H1 (cell line): ENCODE measurements around the gene SLC25A48. TPM values are rescaled to one million over a fixed set of nuclear protein-coding genes. Genes with fewer than 3 reads are reported as not detected.

Experiments
- CBX8 ChIP-seq: fragments of 300-800, 300-1000 bp; sonication (generic); IDR thresholded peaks from 2 replicates; pipeline ENCODE4 v1.7.1; 2016; ENCODE audit warnings: low read depth, low read length, borderline replicate concordance
- NANOG ChIP-seq: IDR thresholded peaks from 2 replicates; pipeline ENCODE4 v1.6.1; 2011; ENCODE audit warnings: low read length, low read depth, mild to moderate bottlenecking, inconsistent platforms; ENCODE audit not compliant: insufficient read depth, poor library complexity, severe bottlenecking
- RBBP5 ChIP-seq: IDR thresholded peaks from 2 replicates; pipeline ENCODE4 v1.7.1; 2012; ENCODE audit warnings: low read depth, mild to moderate bottlenecking, inconsistent platforms, low read length, moderate library complexity, borderline replicate concordance
- RNF2 ChIP-seq: fragments of 200-900, 300-1000 bp; sonication (generic); IDR thresholded peaks from 2 replicates; pipeline ENCODE4 v1.7.1; 2016; ENCODE audit warnings: borderline replicate concordance, low read depth, mild to moderate bottlenecking, antibody characterized with exemption, low read length; ENCODE audit not compliant: poor library complexity, severe bottlenecking; ENCODE audit errors: missing control alignments
- SP2 ChIP-seq: IDR thresholded peaks from 2 replicates; pipeline ENCODE4 v1.6.1; 2012; ENCODE audit warnings: mild to moderate bottlenecking, low read length, inconsistent platforms
- SP4 ChIP-seq: IDR thresholded peaks from 2 replicates; pipeline ENCODE4 v1.6.1; 2012; ENCODE audit warnings: low read length, inconsistent platforms
- SUZ12 ChIP-seq: fragments of 200-600 bp; sonication (generic); IDR thresholded peaks from 2 replicates; pipeline ENCODE4 v1.6.1; 2012; ENCODE audit warnings: mild to moderate bottlenecking, inconsistent platforms, low read length, moderate library complexity, mixed read lengths
- TCF12 ChIP-seq: IDR thresholded peaks from 2 replicates; pipeline ENCODE4 v1.6.1; 2011; ENCODE audit warnings: low read depth, mild to moderate bottlenecking, low read length
- polyA plus RNA-seq, 7 experiments: library from polyadenylated mRNA; depleted of rRNA in 3 of 7; stranded (reverse) in 5 of 7; unstranded in 2 of 7; fragments of >200 nt in 5 of 7; fragments of 200-250 nt in 2 of 7; gene quantifications; 1 replicate in 5 of 7; 2 replicates in 1 of 7; 4 replicates in 1 of 7; pipeline versions ENCODE4 v1.2.1 to v1.2.3, GENCODE V29; 2011 to 2013; ENCODE audit warnings: missing spikeins in 2 of 7, mixed read lengths in 2 of 7
- total RNA-seq: library from RNA; stranded (reverse); fragmentation: NEBNext Ultra II Directional; extraction: Animal tissue kit (Norgen Biotek cat#: 25700); gene quantifications from 2 replicates; pipeline ENCODE4 v1.2.1, GENCODE V29; 2021
- TF ChIP-seq, protein P1 (sequence below): fragments of 300-600 bp; sonication (generic); IDR thresholded peaks from 2 replicates; pipeline ENCODE4 v1.7.1; 2012; ENCODE audit warnings: low read length, moderate library complexity, mild to moderate bottlenecking, inconsistent platforms; ENCODE audit not compliant: insufficient replicate concordance

The SLC25A48 gene
- total and polyA plus RNA-seq, 2 of the 8 experiments (the other 6 are each of a cell fraction or from before 2014, with no cell fraction given) = 1.3 to 1.8 TPM

DNA sequence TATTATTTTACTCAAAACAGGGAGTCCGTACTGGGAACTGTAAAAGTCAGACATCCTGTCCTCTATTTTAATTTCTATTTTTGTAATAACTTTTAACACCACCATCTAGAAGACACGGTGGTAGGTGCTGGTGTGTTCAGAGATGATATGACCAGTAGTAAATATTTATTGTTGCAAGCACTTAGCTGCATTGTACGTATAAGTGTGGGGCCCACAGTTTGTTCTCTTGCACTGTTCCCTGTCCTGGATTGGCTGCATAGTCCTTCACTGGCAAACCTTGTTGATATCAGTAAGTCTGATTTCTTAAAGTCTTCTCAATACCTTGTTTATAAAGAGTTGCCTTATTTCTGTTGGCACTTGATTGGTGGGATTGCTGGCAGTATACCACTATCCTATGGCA is 85.7 kb downstream of the SLC25A48 start (continued):
- TF ChIP-seq, protein P1, sequence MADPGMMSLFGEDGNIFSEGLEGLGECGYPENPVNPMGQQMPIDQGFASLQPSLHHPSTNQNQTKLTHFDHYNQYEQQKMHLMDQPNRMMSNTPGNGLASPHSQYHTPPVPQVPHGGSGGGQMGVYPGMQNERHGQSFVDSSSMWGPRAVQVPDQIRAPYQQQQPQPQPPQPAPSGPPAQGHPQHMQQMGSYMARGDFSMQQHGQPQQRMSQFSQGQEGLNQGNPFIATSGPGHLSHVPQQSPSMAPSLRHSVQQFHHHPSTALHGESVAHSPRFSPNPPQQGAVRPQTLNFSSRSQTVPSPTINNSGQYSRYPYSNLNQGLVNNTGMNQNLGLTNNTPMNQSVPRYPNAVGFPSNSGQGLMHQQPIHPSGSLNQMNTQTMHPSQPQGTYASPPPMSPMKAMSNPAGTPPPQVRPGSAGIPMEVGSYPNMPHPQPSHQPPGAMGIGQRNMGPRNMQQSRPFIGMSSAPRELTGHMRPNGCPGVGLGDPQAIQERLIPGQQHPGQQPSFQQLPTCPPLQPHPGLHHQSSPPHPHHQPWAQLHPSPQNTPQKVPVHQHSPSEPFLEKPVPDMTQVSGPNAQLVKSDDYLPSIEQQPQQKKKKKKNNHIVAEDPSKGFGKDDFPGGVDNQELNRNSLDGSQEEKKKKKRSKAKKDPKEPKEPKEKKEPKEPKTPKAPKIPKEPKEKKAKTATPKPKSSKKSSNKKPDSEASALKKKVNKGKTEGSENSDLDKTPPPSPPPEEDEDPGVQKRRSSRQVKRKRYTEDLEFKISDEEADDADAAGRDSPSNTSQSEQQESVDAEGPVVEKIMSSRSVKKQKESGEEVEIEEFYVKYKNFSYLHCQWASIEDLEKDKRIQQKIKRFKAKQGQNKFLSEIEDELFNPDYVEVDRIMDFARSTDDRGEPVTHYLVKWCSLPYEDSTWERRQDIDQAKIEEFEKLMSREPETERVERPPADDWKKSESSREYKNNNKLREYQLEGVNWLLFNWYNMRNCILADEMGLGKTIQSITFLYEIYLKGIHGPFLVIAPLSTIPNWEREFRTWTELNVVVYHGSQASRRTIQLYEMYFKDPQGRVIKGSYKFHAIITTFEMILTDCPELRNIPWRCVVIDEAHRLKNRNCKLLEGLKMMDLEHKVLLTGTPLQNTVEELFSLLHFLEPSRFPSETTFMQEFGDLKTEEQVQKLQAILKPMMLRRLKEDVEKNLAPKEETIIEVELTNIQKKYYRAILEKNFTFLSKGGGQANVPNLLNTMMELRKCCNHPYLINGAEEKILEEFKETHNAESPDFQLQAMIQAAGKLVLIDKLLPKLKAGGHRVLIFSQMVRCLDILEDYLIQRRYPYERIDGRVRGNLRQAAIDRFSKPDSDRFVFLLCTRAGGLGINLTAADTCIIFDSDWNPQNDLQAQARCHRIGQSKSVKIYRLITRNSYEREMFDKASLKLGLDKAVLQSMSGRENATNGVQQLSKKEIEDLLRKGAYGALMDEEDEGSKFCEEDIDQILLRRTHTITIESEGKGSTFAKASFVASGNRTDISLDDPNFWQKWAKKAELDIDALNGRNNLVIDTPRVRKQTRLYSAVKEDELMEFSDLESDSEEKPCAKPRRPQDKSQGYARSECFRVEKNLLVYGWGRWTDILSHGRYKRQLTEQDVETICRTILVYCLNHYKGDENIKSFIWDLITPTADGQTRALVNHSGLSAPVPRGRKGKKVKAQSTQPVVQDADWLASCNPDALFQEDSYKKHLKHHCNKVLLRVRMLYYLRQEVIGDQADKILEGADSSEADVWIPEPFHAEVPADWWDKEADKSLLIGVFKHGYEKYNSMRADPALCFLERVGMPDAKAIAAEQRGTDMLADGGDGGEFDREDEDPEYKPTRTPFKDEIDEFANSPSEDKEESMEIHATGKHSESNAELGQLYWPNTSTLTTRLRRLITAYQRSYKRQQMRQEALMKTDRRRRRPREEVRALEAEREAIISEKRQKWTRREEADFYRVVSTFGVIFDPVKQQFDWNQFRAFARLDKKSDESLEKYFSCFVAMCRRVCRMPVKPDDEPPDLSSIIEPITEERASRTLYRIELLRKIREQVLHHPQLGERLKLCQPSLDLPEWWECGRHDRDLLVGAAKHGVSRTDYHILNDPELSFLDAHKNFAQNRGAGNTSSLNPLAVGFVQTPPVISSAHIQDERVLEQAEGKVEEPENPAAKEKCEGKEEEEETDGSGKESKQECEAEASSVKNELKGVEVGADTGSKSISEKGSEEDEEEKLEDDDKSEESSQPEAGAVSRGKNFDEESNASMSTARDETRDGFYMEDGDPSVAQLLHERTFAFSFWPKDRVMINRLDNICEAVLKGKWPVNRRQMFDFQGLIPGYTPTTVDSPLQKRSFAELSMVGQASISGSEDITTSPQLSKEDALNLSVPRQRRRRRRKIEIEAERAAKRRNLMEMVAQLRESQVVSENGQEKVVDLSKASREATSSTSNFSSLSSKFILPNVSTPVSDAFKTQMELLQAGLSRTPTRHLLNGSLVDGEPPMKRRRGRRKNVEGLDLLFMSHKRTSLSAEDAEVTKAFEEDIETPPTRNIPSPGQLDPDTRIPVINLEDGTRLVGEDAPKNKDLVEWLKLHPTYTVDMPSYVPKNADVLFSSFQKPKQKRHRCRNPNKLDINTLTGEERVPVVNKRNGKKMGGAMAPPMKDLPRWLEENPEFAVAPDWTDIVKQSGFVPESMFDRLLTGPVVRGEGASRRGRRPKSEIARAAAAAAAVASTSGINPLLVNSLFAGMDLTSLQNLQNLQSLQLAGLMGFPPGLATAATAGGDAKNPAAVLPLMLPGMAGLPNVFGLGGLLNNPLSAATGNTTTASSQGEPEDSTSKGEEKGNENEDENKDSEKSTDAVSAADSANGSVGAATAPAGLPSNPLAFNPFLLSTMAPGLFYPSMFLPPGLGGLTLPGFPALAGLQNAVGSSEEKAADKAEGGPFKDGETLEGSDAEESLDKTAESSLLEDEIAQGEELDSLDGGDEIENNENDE = no peak
- TF ChIP-seq TCF12 (no peak), SP4 (no peak), CBX8 (no peak), NANOG (no peak), RBBP5 (no peak), SUZ12 (no peak), SP2 (no peak), RNF2 (no peak)
